Hepatocyte (in vitro differentiated cells): ENCODE data around the gene USP32. TPM values are rescaled to one million over a fixed set of nuclear protein-coding genes. Genes with fewer than 3 reads are reported as not detected.

Experiments used
- DNase-seq: peaks from one replicate; pipeline ENCODE4 v3.0.0-alpha.2; 2016; ENCODE audit warnings: low spot score
- H2AFZ ChIP-seq: fragments of 200-600 bp; sonication (generic); 2 replicates; pipeline ENCODE4 v1.6.0; 2016; ENCODE audit warnings: antibody characterized with exemption, mild to moderate bottlenecking
- H3K27ac ChIP-seq: fragments of 200-600 bp; sonication (generic); 2 replicates; pipeline ENCODE4 v1.5.1; 2016; ENCODE audit warnings: mild to moderate bottlenecking
- H3K27me3 ChIP-seq: fragments of 200-600 bp; sonication (generic); 2 replicates; pipeline ENCODE4 v1.6.1; 2016
- H3K36me3 ChIP-seq: fragments of 200-600 bp; sonication (generic); replicated peaks from 2 replicates; pipeline ENCODE4 v1.5.1; 2016; ENCODE audit warnings: low read depth; ENCODE audit not compliant: insufficient read depth
- H3K4me1 ChIP-seq: fragments of 200-600 bp; sonication (generic); 2 replicates; pipeline ENCODE4 v1.5.1; 2016; ENCODE audit warnings: mild to moderate bottlenecking, moderate library complexity; ENCODE audit not compliant: insufficient read depth
- H3K4me2 ChIP-seq: fragments of 200-600 bp; sonication (generic); 2 replicates; pipeline ENCODE4 v1.6.0; 2016
- H3K4me3 ChIP-seq: fragments of 200-600 bp; sonication (generic); 2 replicates; pipeline ENCODE4 v1.5.1; 2016; ENCODE audit warnings: mild to moderate bottlenecking
- H3K79me2 ChIP-seq: fragments of 200-600 bp; sonication (generic); 2 replicates; pipeline ENCODE4 v1.6.0; 2017; ENCODE audit warnings: mild to moderate bottlenecking
- H3K9me2 ChIP-seq: fragments of 200-600 bp; sonication (generic); replicated peaks from 2 replicates; pipeline ENCODE4 v1.6.0; 2017; ENCODE audit warnings: mild to moderate bottlenecking; ENCODE audit not compliant: insufficient read depth
- H3K9me3 ChIP-seq: fragments of 200-600 bp; sonication (generic); 2 replicates; pipeline ENCODE4 v1.5.1; 2016; ENCODE audit warnings: low read depth, mild to moderate bottlenecking
- H4K20me1 ChIP-seq: fragments of 200-600 bp; sonication (generic); 2 replicates; pipeline ENCODE4 v1.6.0; 2016; ENCODE audit warnings: mild to moderate bottlenecking; ENCODE audit not compliant: insufficient read depth, poor library complexity, severe bottlenecking
- EZH2 ChIP-seq: fragments of 200-600 bp; sonication (generic); IDR thresholded peaks from 2 replicates; pipeline ENCODE4 v1.6.1; 2016; ENCODE audit warnings: antibody characterized with exemption, mild to moderate bottlenecking, borderline replicate concordance
- EZH2phosphoT487 ChIP-seq: fragments of 200-600 bp; sonication (generic); IDR thresholded peaks from one replicate; pipeline ENCODE4 v1.6.1; 2018; ENCODE audit warnings: antibody characterized with exemption, mild to moderate bottlenecking, low read depth, moderate library complexity; ENCODE audit not compliant: unreplicated experiment, severe bottlenecking
- WGBS: methylation state at CpG from one replicate; pipeline ENCODE4 v1.1.6; 2016; ENCODE audit warnings: low lambda C conversion rate; ENCODE audit errors: missing lambda C conversion rate; 5-methylcytosine and 5-hydroxymethylcytosine counted together
- polyA plus RNA-seq: library from polyadenylated mRNA; unstranded; fragments of >200 nt; fragmentation: Nextera tagmentation; extraction: Ambion mirVana; gene quantifications from 2 replicates; pipeline ENCODE4 v1.2.1, GENCODE V29; 2016
- total RNA-seq: library from RNA; depleted of rRNA; stranded (reverse); fragments of >200 nt; gene quantifications from 2 replicates; pipeline ENCODE4 v1.2.3, GENCODE V29; 2014
- TF ChIP-seq, protein P1 (sequence below): fragments of 200-600 bp; sonication (generic); IDR thresholded peaks from 2 replicates; pipeline ENCODE4 v1.5.1; 2016; ENCODE audit warnings: antibody characterized with exemption, mild to moderate bottlenecking; ENCODE audit not compliant: poor library complexity

USP32 gene
- total and polyA plus RNA-seq, 2 experiments from 2014 or later: 15.3 to 37.0 TPM

DNA sequence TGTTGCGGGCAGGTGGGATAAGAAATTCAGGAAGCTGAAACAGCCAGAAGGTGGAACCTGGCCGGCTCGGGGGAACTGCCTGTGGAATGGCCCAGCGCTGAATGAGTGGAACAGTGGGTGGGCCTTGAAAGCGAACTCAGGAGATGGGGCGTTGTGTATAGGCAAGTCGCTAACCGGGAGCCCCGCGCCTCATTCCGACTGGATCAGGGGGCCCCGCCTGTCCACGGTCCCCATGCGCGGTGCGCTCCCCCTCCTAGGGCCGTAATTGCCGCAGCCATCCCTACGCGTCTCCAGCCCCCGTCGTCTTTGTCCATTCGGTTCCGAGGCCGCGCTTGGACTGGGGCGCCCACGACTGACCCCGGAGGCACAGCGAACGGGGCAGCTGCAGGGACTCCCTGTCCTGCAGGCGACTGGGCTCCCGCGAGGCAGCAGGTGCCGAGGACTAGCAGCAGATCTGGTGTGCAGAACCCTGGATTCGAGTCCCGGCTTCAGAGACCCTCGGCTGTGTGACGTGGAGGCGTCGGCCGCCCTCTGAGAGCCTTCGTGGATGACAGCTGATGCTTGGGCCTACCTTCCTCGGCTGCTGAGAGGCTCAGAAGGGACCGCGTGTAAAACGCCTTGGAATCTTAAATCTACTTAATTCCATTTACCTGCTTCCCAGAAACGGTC lies 253.0 kb downstream of the USP32 start:
- Histone ChIP-seq H3K4me3 (no peak overlapping the region), H3K27me3 (peaks cover 50% of the 10 kb centered on the region), H4K20me1 (no peaks in the 10 kb centered on the region), H2AFZ (no peak overlapping the region), H3K79me2 (no peaks in the 10 kb centered on the region), H3K9me3 (no peaks in the 10 kb centered on the region), H3K4me1 (peaks cover 14% of the 10 kb centered on the region), H3K27ac (no peak overlapping the region), H3K36me3 (no peaks in the 10 kb centered on the region), H3K9me2 (no peaks in the 10 kb centered on the region), H3K4me2 (peak overlapping the region; percentile 88)
- WGBS: 34% methylated on average over 47 of the region's 48 CpGs
- TF ChIP-seq, protein P1, sequence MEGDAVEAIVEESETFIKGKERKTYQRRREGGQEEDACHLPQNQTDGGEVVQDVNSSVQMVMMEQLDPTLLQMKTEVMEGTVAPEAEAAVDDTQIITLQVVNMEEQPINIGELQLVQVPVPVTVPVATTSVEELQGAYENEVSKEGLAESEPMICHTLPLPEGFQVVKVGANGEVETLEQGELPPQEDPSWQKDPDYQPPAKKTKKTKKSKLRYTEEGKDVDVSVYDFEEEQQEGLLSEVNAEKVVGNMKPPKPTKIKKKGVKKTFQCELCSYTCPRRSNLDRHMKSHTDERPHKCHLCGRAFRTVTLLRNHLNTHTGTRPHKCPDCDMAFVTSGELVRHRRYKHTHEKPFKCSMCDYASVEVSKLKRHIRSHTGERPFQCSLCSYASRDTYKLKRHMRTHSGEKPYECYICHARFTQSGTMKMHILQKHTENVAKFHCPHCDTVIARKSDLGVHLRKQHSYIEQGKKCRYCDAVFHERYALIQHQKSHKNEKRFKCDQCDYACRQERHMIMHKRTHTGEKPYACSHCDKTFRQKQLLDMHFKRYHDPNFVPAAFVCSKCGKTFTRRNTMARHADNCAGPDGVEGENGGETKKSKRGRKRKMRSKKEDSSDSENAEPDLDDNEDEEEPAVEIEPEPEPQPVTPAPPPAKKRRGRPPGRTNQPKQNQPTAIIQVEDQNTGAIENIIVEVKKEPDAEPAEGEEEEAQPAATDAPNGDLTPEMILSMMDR: no peak
- TF ChIP-seq EZH2phosphoT487: no peak
- TF ChIP-seq EZH2: no peak
- no peak for DNase-seq

DNA sequence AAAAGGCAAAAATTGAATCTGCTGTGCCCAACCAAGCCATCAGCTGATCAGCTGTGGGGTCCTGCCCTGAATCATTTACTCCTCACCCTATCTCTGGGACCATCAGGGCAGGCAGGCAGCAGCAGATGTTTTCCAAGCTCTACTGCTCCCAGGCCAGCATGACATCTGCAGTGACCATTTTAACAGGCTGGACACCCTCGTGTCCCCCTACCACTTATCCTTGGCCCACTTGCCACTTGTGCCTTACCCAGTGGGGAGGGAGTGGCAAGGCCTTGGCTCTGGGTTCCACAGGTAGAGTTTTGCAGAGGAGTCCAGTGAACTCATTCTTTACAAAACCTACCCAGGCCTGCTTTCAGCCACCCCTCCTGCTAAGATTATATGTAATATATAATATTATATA lies 254.2 kb downstream of the USP32 start:
- Histone ChIP-seq H2AFZ (no peak overlapping the region), H3K27me3 (peaks cover 43% of the 10 kb centered on the region), H3K79me2 (no peaks in the 10 kb centered on the region), H3K9me3 (no peaks in the 10 kb centered on the region), H4K20me1 (no peaks in the 10 kb centered on the region), H3K9me2 (no peaks in the 10 kb centered on the region), H3K36me3 (no peaks in the 10 kb centered on the region), H3K4me1 (peaks cover 14% of the 10 kb centered on the region), H3K4me2 (no peak overlapping the region), H3K4me3 (no peak overlapping the region), H3K27ac (no peak overlapping the region)
- TF ChIP-seq EZH2 (no peak), EZH2phosphoT487 (no peak)
- TF ChIP-seq, protein P1: no peak
- WGBS: 43% methylated on average over 1 of the region's 1 CpG
- DNase-seq: no peak

DNA sequence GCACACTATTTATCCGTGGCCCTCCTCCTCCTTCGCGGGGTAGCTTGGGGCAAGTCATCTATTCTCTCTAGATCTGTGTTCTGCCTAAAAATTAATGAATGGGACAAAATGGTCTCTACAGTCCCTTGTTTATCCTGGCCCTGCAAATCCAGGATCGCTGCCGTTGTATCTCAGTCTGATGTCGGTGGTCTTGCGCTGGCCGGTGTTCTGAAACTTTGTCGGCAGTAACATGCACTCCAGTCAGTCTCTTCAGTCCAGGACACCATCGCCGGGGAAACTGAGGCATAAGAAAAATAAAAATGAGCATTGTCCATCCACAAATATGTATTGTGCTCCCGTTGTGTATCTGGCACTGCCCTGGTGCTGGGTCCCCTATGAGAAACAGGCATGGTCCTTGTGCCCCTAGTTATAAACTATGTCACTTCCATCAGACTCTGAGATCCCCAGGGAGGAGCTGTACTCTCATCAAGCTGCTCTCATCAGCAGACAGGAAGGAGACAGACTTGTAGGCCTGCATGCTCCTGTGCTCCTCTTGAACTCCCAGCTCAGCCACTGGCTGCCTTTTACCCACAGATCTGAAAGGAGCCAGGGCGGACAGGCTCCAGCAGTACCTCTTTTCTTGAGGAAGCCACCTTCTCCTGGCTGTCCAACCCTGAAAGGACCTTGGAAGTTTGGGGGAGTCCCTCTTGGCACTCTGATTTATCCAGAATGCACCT lies 255.8 kb downstream of the USP32 start:
- H3K4me3 ChIP-seq: no peak overlapping the region
- H3K27ac ChIP-seq: no peak overlapping the region
- WGBS: 84% methylated on average over 13 of the region's 13 CpGs
- H3K27me3 ChIP-seq: peaks cover 35% of the 10 kb centered on the region
- H3K79me2 ChIP-seq: no peaks in the 10 kb centered on the region
- H3K4me2 ChIP-seq: peak overlapping the region; percentile 88
- no peaks in the 10 kb centered on the region for H3K9me2 ChIP-seq
- no peaks in the 10 kb centered on the region for H3K9me3 ChIP-seq
- H3K4me1 ChIP-seq: peaks cover 9% of the 10 kb centered on the region
- H2AFZ ChIP-seq: no peak overlapping the region
- DNase-seq: no peak
- H3K36me3 ChIP-seq: no peaks in the 10 kb centered on the region
- no peaks in the 10 kb centered on the region for H4K20me1 ChIP-seq
- TF ChIP-seq, protein P1: no peak
